ENCODE results near the gene TMEM108.

TMEM108 gene

DNA sequence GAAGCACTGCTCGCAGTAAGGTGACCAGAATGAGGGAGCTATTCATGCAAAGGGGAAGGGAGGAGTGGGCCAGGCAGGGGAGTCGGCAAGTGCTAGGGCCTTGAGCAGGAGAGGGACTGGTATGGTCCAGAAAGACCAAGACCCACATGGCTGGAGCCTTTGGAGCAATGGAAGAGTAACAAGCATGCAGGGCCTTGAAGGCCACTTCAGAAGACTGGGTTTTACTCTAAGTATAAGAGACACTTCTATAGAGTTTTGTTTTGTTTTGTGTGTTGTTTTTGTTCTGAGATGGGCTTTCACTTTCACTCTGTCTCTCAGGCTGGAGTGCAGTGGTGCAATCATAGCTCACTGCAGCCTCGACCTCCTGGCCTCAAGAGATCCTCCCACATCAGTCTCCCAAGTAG lies 403.7 kb downstream of the TMEM108 start:
- no peak for TF ChIP-seq TAF1 (IDR thresholded peaks at IDR 0.05; ENCODE audit: borderline replicate concordance, low read depth, low read length)
- DNase-seq (ENCODE audit: insufficient read length) (no peak), FAIRE-seq (peak; percentile 82)

GRCh38 chr3:133442518-133442917 lies 404.3 kb downstream of the TMEM108 start:
- TF ChIP-seq POLR2A (IDR thresholded peaks at IDR 0.05; ENCODE audit: low read depth, low read length): no peak
- FAIRE-seq: no peak
- DNase-seq (ENCODE audit: insufficient read length): no peak

- no peak for TF ChIP-seq TAF1 (IDR thresholded peaks at IDR 0.05; ENCODE audit: borderline replicate concordance, low read depth, low read length)
- no peak for TF ChIP-seq POLR2A (IDR thresholded peaks at IDR 0.05; ENCODE audit: low read depth, low read length)
- no peak for TF ChIP-seq POLR2AphosphoS5 (IDR thresholded peaks at IDR 0.05; ENCODE audit: low read depth, low read length)
- DNase-seq (ENCODE audit: insufficient read length) (no peak), FAIRE-seq (peak; percentile 88)
Observed at GRCh38 chr3:133443649-133444422, 405.6 kb downstream of the TMEM108 start.

GRCh38 chr3:133444423-133444774 lies 406.2 kb downstream of the TMEM108 start:
- no peak for FAIRE-seq
- no peak for TF ChIP-seq TAF1 (IDR thresholded peaks at IDR 0.05; ENCODE audit: borderline replicate concordance, low read depth, low read length)
- no peak for TF ChIP-seq POLR2AphosphoS5 (IDR thresholded peaks at IDR 0.05; ENCODE audit: low read depth, low read length)
- TF ChIP-seq POLR2A (IDR thresholded peaks at IDR 0.05; ENCODE audit: low read depth, low read length): no peak
- no peak for DNase-seq (ENCODE audit: insufficient read length)

DNA sequence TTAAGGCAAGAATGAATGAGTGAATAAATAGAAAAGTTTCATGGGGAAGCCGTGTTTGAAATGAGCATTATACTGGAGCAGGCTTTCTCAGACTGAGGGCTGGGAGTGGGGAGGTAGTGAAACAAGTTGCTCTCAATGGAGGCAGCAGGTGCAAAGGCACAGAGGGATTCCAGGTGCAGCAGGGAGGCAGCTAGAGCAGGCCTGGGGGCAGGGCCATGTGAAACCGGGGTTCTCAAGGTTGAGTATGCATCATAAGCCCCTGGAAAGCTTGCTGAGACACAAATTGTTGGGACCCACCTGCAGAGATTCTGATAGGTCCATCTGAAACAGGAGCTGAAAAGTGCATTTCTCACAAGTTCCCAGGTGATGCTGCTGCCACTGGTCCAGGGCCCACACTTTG lies 406.9 kb downstream of the TMEM108 start:
- FAIRE-seq: peak; percentile 73
- TF ChIP-seq POLR2AphosphoS5 (IDR thresholded peaks at IDR 0.05; ENCODE audit: low read depth, low read length) (no peak), TAF1 (IDR thresholded peaks at IDR 0.05; ENCODE audit: borderline replicate concordance, low read depth, low read length) (no peak), POLR2A (IDR thresholded peaks at IDR 0.05; ENCODE audit: low read depth, low read length) (no peak)
- DNase-seq (ENCODE audit: insufficient read length): no peak
